NCI-H1436 treated with DMSO at 0.1 percent for 48 hours (cell line): ENCODE results near the gene CTCFL.

Source experiments
- DNase-seq: peaks from one replicate; lab custom pipeline; 2025; lab: John Stamatoyannopoulos, UW

Gene CTCFL

GRCh38 chr20:57464642-57465211 is 60.2 kb downstream of the CTCFL start:
- no peak for DNase-seq

- DNase-seq = no peak
These were observed 62.2 kb downstream of the CTCFL start for GRCh38 chr20:57462781-57463180.

GRCh38 chr20:57461726-57462125 is 63.2 kb downstream of the CTCFL start:
- no peak for DNase-seq

GRCh38 chr20:57460781-57461465 is 64.0 kb downstream of the CTCFL start:
- no peak for DNase-seq

- no peak for DNase-seq
These were observed 65.0 kb downstream of the CTCFL start for GRCh38 chr20:57459897-57460296.

GRCh38 chr20:57459278-57459677 is 65.7 kb downstream of the CTCFL start:
- DNase-seq = no peak

- DNase-seq = no peak
These were observed 66.4 kb downstream of the CTCFL start for GRCh38 chr20:57458400-57459160.

- DNase-seq = no peak
These were observed 67.5 kb downstream of the CTCFL start for GRCh38 chr20:57457243-57458095.

- DNase-seq = no peak
These were observed 68.8 kb downstream of the CTCFL start for GRCh38 chr20:57456116-57456515.

- no peak for DNase-seq
These were observed 69.6 kb downstream of the CTCFL start for GRCh38 chr20:57455386-57455785.

GRCh38 chr20:57451795-57452661 is 72.9 kb downstream of the CTCFL start:
- DNase-seq = no peak

GRCh38 chr20:57451431-57451794 is 73.5 kb downstream of the CTCFL start:
- no peak for DNase-seq

- no peak for DNase-seq
These were observed 74.0 kb downstream of the CTCFL start for GRCh38 chr20:57450931-57451330.

GRCh38 chr20:57450419-57450818 is 74.5 kb downstream of the CTCFL start:
- no peak for DNase-seq

- DNase-seq = no peak
These were observed 75.3 kb downstream of the CTCFL start for GRCh38 chr20:57449398-57450354.

- no peak for DNase-seq
These were observed 76.1 kb downstream of the CTCFL start for GRCh38 chr20:57448764-57449354.
